GM12801 (cell line): ENCODE measurements around the gene MCMBP.

Source experiments
- CTCF ChIP-seq: IDR thresholded peaks from one replicate; pipeline ENCODE4 v1.5.1; 2011; ENCODE audit warnings: control low read depth; ENCODE audit not compliant: insufficient read length; ENCODE audit errors: extremely low read depth

MCMBP gene

GRCh38 chr10:119811122-119811521 lies 61.5 kb downstream of the MCMBP start:
- TF ChIP-seq CTCF: no peak

- TF ChIP-seq CTCF: no peak
Observed at GRCh38 chr10:119807960-119808697, 64.5 kb downstream of the MCMBP start.

- no peak for TF ChIP-seq CTCF
Observed at GRCh38 chr10:119806334-119807130, 66.1 kb downstream of the MCMBP start.

GRCh38 chr10:119805702-119806230 lies 66.9 kb downstream of the MCMBP start:
- no peak for TF ChIP-seq CTCF

GRCh38 chr10:119803264-119803663 lies 69.4 kb downstream of the MCMBP start:
- TF ChIP-seq CTCF: no peak

GRCh38 chr10:119801998-119802538 lies 70.6 kb downstream of the MCMBP start:
- no peak for TF ChIP-seq CTCF

GRCh38 chr10:119801176-119801575 lies 71.5 kb downstream of the MCMBP start:
- TF ChIP-seq CTCF: no peak
